K562 (cell line): ENCODE results near the gene KBTBD2. TPM values are rescaled to one million over a fixed set of nuclear protein-coding genes. Genes with fewer than 3 reads are reported as not detected.

Experiments used
- CXXC5 ChIP-seq: fragments of 250-450 bp; sonication (Bioruptor Pico); IDR thresholded peaks from 2 replicates; pipeline ENCODE4 v1.8.0; 2022; ENCODE audit warnings: inconsistent platforms, mild to moderate bottlenecking, moderate library complexity
- DNMT1 ChIP-seq: fragments of 450-650 bp; IDR thresholded peaks from 2 replicates; pipeline ENCODE4 v1.6.1; 2016; ENCODE audit warnings: antibody characterized with exemption, mild to moderate bottlenecking
- KDM1A ChIP-seq, 2 experiments: fragments of 450-650 bp; IDR thresholded peaks; 2 replicates each; pipeline ENCODE4 v1.6.1; 2016; ENCODE audit warnings: mild to moderate bottlenecking in 2 of 2
- KLF10 ChIP-seq: fragments of 250-450 bp; sonication (Bioruptor Pico); IDR thresholded peaks from 2 replicates; pipeline ENCODE4 v1.6.1; 2021; ENCODE audit warnings: matching md5 sums
- LARP7 ChIP-seq: fragments of 450-650 bp; IDR thresholded peaks from 2 replicates; pipeline ENCODE4 v1.6.1; 2016
- PTRF ChIP-seq: fragments of 450-650 bp; IDR thresholded peaks from 2 replicates; pipeline ENCODE4 v1.6.1; 2016; ENCODE audit warnings: mild to moderate bottlenecking, missing genetic modification characterization, missing compliant biosample characterization
- PTTG1 ChIP-seq: fragments of 450-650 bp; IDR thresholded peaks from 2 replicates; pipeline ENCODE4 v1.6.1; 2016; ENCODE audit warnings: low read depth, mild to moderate bottlenecking, missing genetic modification characterization, missing compliant biosample characterization
- RAD51 ChIP-seq: fragments of 450-650 bp; IDR thresholded peaks from 2 replicates; pipeline ENCODE4 v1.7.1; 2016; ENCODE audit warnings: low read depth, mild to moderate bottlenecking, borderline replicate concordance
- SMARCC2 ChIP-seq: fragments of 450-650 bp; IDR thresholded peaks from 2 replicates; pipeline ENCODE4 v1.6.1; 2017; ENCODE audit warnings: antibody characterized with exemption, moderate library complexity, mild to moderate bottlenecking, low read depth
- SRSF7 ChIP-seq: fragments of 200-400 bp; formaldehyde crosslinking; optimal IDR thresholded peaks from 2 replicates; pipeline ENCODE3; 2017; ENCODE audit warnings: mild to moderate bottlenecking, low read depth, low read length
- ZEB2 ChIP-seq: fragments of 450-650 bp; IDR thresholded peaks from 2 replicates; pipeline ENCODE4 v1.6.1; 2016
- ZSCAN29 ChIP-seq: fragments of 450-650 bp; IDR thresholded peaks from 2 replicates; pipeline ENCODE4 v1.6.1; 2017
- polyA plus RNA-seq, 8 experiments: library from polyadenylated mRNA; depleted of rRNA in 4 of 8; stranded (reverse) in 5 of 8; unstranded in 3 of 8; fragments of >200 nt; fragmentation: Nextera tagmentation in 2 of 8; fragmentation: Illumina TruSeq in 1 of 8; extraction: Ambion mirVana in 2 of 8; extraction: Trizol in 1 of 8; gene quantifications; 2 replicates each; pipeline versions ENCODE4 v1.2.1 to v1.2.3, GENCODE V29; 2011 to 2014; ENCODE audit warnings: inconsistent platforms in 1 of 8, missing spikeins in 1 of 8
- total RNA-seq, 7 experiments: library from RNA; depleted of rRNA in 6 of 7; stranded (reverse); fragments of >200 nt in 6 of 7; fragmentation: Illumina TruSeq in 2 of 7; extraction: Trizol in 2 of 7; gene quantifications; 2 replicates each; pipeline versions ENCODE4 v1.2.1 to v1.2.3, GENCODE V29; 2011 to 2021; ENCODE audit warnings: low replicate concordance in 1 of 7
- TF ChIP-seq, protein P1 (sequence below): fragments of 150-350 bp; conservative IDR thresholded peaks from 2 replicates; pipeline ENCODE4 v1.6.1; 2014; ENCODE audit warnings: low read length
- TF ChIP-seq, protein P2 (sequence below), 2 experiments: fragments of 450-650 bp; IDR thresholded peaks; 2 replicates each; pipeline ENCODE4 v1.6.1; 2018; ENCODE audit warnings: mild to moderate bottlenecking in 2 of 2, low read depth in 1 of 2; ENCODE audit not compliant: partially characterized antibody in 2 of 2
- TF ChIP-seq, protein P3 (sequence below): fragments of 450-650 bp; IDR thresholded peaks from 2 replicates; pipeline ENCODE4 v1.6.1; 2014; ENCODE audit warnings: low read depth, mild to moderate bottlenecking, moderate library complexity, borderline replicate concordance
- TF ChIP-seq, protein P4 (sequence below): fragments of 250-450 bp; sonication (Bioruptor Pico); IDR thresholded peaks from 2 replicates; pipeline ENCODE4 v1.4.0; 2020; ENCODE audit warnings: mild to moderate bottlenecking, moderate library complexity

Gene KBTBD2
- total and polyA plus RNA-seq, 9 of the 15 experiments (the other 6 are each of a cell fraction or from before 2014, with no cell fraction given), result 22.8 to 62.2 (median 30.8) TPM

DNA sequence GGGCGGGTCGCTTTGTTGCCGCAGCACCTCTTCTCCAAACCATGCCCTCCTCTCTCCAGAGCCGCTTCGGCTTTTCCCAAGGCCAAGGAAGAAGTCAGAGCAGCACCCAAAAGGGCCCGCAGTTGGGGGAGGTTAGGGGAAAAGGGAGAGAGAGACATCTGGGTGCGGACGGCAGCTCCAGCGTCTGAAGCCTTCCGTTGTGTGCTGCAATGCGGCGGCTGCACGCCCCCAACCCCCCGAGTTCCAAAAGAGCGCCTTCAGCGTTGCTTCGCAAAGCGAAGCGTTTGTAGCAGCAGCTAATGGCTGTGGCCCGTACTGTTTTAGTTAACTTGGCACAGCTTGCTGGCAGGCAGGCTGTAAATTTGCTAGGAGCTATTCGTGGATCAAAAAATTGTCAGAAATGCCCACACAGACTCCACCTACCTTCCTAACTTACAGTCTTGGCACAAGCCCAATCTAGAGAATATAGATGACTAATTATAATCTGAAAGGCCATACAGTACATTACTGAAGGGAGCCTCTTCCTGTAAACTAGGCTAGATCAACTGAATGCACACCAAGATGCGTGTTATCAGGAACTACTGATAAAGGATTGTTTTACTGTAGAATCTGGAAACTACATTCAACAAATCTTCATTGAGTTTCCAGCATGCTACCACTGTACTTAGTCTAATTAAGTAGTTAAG lies 1.1 kb upstream of the KBTBD2 start (continued):
- TF ChIP-seq, protein P1, sequence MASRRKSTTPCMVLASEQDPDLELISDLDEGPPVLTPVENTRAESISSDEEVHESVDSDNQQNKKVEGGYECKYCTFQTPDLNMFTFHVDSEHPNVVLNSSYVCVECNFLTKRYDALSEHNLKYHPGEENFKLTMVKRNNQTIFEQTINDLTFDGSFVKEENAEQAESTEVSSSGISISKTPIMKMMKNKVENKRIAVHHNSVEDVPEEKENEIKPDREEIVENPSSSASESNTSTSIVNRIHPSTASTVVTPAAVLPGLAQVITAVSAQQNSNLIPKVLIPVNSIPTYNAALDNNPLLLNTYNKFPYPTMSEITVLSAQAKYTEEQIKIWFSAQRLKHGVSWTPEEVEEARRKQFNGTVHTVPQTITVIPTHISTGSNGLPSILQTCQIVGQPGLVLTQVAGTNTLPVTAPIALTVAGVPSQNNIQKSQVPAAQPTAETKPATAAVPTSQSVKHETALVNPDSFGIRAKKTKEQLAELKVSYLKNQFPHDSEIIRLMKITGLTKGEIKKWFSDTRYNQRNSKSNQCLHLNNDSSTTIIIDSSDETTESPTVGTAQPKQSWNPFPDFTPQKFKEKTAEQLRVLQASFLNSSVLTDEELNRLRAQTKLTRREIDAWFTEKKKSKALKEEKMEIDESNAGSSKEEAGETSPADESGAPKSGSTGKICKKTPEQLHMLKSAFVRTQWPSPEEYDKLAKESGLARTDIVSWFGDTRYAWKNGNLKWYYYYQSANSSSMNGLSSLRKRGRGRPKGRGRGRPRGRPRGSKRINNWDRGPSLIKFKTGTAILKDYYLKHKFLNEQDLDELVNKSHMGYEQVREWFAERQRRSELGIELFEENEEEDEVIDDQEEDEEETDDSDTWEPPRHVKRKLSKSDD, result no peak
- no peak for TF ChIP-seq SMARCC2
- no peak for TF ChIP-seq KLF10 (CRISPR knock-in tag)
- no peak; the same call in 1 of the 2 replicates for TF ChIP-seq CXXC5 (CRISPR knock-in tag)
- TF ChIP-seq PTTG1, result no peak
- TF ChIP-seq, protein P2, sequence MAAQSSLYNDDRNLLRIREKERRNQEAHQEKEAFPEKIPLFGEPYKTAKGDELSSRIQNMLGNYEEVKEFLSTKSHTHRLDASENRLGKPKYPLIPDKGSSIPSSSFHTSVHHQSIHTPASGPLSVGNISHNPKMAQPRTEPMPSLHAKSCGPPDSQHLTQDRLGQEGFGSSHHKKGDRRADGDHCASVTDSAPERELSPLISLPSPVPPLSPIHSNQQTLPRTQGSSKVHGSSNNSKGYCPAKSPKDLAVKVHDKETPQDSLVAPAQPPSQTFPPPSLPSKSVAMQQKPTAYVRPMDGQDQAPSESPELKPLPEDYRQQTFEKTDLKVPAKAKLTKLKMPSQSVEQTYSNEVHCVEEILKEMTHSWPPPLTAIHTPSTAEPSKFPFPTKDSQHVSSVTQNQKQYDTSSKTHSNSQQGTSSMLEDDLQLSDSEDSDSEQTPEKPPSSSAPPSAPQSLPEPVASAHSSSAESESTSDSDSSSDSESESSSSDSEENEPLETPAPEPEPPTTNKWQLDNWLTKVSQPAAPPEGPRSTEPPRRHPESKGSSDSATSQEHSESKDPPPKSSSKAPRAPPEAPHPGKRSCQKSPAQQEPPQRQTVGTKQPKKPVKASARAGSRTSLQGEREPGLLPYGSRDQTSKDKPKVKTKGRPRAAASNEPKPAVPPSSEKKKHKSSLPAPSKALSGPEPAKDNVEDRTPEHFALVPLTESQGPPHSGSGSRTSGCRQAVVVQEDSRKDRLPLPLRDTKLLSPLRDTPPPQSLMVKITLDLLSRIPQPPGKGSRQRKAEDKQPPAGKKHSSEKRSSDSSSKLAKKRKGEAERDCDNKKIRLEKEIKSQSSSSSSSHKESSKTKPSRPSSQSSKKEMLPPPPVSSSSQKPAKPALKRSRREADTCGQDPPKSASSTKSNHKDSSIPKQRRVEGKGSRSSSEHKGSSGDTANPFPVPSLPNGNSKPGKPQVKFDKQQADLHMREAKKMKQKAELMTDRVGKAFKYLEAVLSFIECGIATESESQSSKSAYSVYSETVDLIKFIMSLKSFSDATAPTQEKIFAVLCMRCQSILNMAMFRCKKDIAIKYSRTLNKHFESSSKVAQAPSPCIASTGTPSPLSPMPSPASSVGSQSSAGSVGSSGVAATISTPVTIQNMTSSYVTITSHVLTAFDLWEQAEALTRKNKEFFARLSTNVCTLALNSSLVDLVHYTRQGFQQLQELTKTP (IDR thresholded peaks at IDR 0.05; ENCODE audit: low read depth in 1 of 2, partially characterized antibody in 2 of 2), result no peak
- TF ChIP-seq, protein P3, sequence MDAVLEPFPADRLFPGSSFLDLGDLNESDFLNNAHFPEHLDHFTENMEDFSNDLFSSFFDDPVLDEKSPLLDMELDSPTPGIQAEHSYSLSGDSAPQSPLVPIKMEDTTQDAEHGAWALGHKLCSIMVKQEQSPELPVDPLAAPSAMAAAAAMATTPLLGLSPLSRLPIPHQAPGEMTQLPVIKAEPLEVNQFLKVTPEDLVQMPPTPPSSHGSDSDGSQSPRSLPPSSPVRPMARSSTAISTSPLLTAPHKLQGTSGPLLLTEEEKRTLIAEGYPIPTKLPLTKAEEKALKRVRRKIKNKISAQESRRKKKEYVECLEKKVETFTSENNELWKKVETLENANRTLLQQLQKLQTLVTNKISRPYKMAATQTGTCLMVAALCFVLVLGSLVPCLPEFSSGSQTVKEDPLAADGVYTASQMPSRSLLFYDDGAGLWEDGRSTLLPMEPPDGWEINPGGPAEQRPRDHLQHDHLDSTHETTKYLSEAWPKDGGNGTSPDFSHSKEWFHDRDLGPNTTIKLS, result no peak
- no peak for TF ChIP-seq RAD51
- TF ChIP-seq SRSF7, result no peak
- TF ChIP-seq DNMT1, result no peak
- TF ChIP-seq LARP7, result no peak
- peak; percentile 76 to 78 for TF ChIP-seq KDM1A (IDR thresholded peaks at IDR 0.05)
- TF ChIP-seq PTRF, result no peak
- TF ChIP-seq ZEB2, result no peak
- TF ChIP-seq, protein P4, sequence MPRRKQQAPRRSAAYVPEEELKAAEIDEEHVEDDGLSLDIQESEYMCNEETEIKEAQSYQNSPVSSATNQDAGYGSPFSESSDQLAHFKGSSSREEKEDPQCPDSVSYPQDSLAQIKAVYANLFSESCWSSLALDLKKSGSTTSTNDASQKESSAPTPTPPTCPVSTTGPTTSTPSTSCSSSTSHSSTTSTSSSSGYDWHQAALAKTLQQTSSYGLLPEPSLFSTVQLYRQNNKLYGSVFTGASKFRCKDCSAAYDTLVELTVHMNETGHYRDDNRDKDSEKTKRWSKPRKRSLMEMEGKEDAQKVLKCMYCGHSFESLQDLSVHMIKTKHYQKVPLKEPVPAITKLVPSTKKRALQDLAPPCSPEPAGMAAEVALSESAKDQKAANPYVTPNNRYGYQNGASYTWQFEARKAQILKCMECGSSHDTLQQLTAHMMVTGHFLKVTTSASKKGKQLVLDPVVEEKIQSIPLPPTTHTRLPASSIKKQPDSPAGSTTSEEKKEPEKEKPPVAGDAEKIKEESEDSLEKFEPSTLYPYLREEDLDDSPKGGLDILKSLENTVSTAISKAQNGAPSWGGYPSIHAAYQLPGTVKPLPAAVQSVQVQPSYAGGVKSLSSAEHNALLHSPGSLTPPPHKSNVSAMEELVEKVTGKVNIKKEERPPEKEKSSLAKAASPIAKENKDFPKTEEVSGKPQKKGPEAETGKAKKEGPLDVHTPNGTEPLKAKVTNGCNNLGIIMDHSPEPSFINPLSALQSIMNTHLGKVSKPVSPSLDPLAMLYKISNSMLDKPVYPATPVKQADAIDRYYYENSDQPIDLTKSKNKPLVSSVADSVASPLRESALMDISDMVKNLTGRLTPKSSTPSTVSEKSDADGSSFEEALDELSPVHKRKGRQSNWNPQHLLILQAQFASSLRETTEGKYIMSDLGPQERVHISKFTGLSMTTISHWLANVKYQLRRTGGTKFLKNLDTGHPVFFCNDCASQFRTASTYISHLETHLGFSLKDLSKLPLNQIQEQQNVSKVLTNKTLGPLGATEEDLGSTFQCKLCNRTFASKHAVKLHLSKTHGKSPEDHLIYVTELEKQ, result no peak
- no peak for TF ChIP-seq ZSCAN29
